Calu3 (cell line): ENCODE measurements around the gene KREMEN2. TPM values are rescaled to one million over a fixed set of nuclear protein-coding genes. Genes with fewer than 3 reads are reported as not detected.

ENCODE experiments used
- BruUV-seq: library from RNA; stranded (reverse); fragments of 400-500 nt; replicated peaks from 2 replicates; lab custom pipeline; 2021; lab: Mats Ljungman, UMichigan
- CTCF ChIA-PET: fragments of 300-600 bp; sonication (Branson Sonifier 250); formaldehyde crosslinking; loops from one replicate; lab custom pipeline; 2022; ENCODE audit warnings: antibody characterized with exemption; lab: Charles Lee
- DNase-seq: peaks from one replicate; pipeline ENCODE4 v3.0.0; 2022
- H3K27ac Mint-ChIP-seq: one replicate; pipeline ENCODE4 v1.8.0; 2022; ENCODE audit warnings: mixed read lengths; ENCODE audit not compliant: unreplicated experiment
- H3K27me3 Mint-ChIP-seq: one replicate; pipeline ENCODE4 v1.8.0; 2022; ENCODE audit warnings: mixed read lengths; ENCODE audit not compliant: unreplicated experiment
- H3K36me3 Mint-ChIP-seq: one replicate; pipeline ENCODE4 v1.8.0; 2022; ENCODE audit warnings: mild to moderate bottlenecking, moderate library complexity, mixed read lengths; ENCODE audit not compliant: insufficient read depth, unreplicated experiment
- H3K4me1 Mint-ChIP-seq: one replicate; pipeline ENCODE4 v1.8.0; 2022; ENCODE audit warnings: mild to moderate bottlenecking, low read depth, mixed read lengths; ENCODE audit not compliant: unreplicated experiment
- H3K4me3 Mint-ChIP-seq: one replicate; pipeline ENCODE4 v1.8.0; 2022; ENCODE audit warnings: mild to moderate bottlenecking, low read depth, moderate library complexity, mixed read lengths; ENCODE audit not compliant: unreplicated experiment
- H3K9me3 Mint-ChIP-seq: one replicate; pipeline ENCODE4 v1.8.0; 2022; ENCODE audit warnings: low read depth, mixed read lengths; ENCODE audit not compliant: unreplicated experiment
- intact Hi-C: fragments of 100-400 bp; cut with micrococcal nuclease; formaldehyde crosslinking; loops from one replicate; pipeline ENCODE4 v1.10.0; 2022; ENCODE audit not compliant: unreplicated experiment
- total RNA-seq: library from RNA; stranded (reverse); gene quantifications from 2 replicates; pipeline ENCODE4 v1.2.3, GENCODE V29; 2022
- TF ChIP-seq, protein P1 (sequence below): fragments of 200-600 bp; IDR thresholded peaks from one replicate; pipeline ENCODE4 v1.8.0; 2022; ENCODE audit warnings: antibody characterized with exemption; ENCODE audit not compliant: unreplicated experiment

The KREMEN2 gene
- total RNA-seq, 1 experiment from 2014 or later: not detected

DNA sequence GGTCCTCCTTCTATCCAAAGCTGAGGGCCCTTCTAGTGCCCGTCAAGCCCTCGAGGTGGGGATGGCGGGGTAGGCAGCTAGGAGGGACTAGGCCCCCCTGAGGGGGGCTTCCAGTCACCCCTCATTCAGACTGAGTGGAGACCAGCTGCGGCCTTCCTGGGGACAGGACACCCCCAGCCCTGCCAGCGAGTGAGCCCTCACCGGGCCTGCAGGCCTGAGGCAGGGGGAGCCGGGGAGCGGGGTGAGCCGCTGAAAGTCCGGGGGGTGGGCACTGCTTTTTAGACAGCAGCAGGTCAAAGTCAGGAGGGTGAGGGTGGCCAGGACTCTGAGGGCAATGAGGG is 8.7 kb upstream of the KREMEN2 start:
- BruUV-seq: no TSS peak
- H3K36me3 Mint-ChIP-seq: peaks cover 30% of the 10 kb centered on the region
- TF ChIP-seq, protein P1, sequence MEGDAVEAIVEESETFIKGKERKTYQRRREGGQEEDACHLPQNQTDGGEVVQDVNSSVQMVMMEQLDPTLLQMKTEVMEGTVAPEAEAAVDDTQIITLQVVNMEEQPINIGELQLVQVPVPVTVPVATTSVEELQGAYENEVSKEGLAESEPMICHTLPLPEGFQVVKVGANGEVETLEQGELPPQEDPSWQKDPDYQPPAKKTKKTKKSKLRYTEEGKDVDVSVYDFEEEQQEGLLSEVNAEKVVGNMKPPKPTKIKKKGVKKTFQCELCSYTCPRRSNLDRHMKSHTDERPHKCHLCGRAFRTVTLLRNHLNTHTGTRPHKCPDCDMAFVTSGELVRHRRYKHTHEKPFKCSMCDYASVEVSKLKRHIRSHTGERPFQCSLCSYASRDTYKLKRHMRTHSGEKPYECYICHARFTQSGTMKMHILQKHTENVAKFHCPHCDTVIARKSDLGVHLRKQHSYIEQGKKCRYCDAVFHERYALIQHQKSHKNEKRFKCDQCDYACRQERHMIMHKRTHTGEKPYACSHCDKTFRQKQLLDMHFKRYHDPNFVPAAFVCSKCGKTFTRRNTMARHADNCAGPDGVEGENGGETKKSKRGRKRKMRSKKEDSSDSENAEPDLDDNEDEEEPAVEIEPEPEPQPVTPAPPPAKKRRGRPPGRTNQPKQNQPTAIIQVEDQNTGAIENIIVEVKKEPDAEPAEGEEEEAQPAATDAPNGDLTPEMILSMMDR: no peak
- peaks cover 54% of the 10 kb centered on the region for H3K27me3 Mint-ChIP-seq
- H3K27ac Mint-ChIP-seq: no peak overlapping the region
- intact Hi-C loops: no loop called here
- H3K9me3 Mint-ChIP-seq: no peaks in the 10 kb centered on the region
- CTCF ChIA-PET: no interaction called here
- H3K4me3 Mint-ChIP-seq: no peak overlapping the region
- DNase-seq: no peak
- H3K4me1 Mint-ChIP-seq: peaks cover 34% of the 10 kb centered on the region

DNA sequence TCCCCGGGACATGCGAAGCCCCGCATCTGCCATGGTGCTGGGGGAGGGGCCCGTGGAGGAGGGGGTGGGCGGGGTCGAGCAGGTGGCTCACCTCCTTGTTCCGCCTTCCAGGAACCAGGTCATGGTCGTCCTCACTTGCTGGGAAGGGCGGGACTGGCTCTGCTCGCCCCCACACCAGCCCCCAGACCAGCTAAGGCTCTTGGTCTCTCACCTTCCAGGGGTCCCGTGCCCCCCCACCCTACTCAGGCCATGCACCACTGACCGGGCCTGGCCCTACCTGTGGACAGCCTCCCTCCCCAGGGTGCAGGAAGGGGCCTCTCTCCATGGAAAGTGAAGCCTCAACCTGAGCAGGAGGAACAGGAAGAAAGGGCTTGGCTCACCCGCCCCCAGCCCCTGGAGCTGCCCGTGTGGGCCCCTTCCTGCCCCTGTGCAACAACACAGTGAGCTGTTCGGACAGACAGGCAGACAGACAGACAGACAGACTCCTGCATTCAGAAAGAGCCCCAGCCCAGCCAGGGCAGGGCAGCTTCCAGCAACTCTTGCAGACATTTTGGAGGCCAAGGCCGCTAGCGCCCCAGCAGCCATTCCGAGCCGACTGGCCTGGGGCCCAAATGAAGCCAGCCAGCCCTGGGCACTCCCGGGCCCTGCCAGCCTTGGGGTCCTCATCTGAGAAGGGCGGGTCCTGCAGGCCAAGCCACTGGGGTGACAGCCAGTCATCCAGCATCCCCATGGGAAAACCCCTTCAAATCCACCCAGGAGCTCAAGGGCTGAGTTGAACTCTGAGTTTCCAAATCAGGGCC is 8.1 kb upstream of the KREMEN2 start:
- TF ChIP-seq, protein P1: no peak
- H3K9me3 Mint-ChIP-seq: no peaks in the 10 kb centered on the region
- peaks cover 59% of the 10 kb centered on the region for H3K27me3 Mint-ChIP-seq
- H3K36me3 Mint-ChIP-seq: peaks cover 30% of the 10 kb centered on the region
- DNase-seq: no peak
- CTCF ChIA-PET: no interaction called here
- intact Hi-C loops: no loop called here
- peaks cover 34% of the 10 kb centered on the region for H3K4me1 Mint-ChIP-seq
- BruUV-seq: no TSS peak
- H3K27ac Mint-ChIP-seq: no peak overlapping the region
- H3K4me3 Mint-ChIP-seq: no peak overlapping the region

DNA sequence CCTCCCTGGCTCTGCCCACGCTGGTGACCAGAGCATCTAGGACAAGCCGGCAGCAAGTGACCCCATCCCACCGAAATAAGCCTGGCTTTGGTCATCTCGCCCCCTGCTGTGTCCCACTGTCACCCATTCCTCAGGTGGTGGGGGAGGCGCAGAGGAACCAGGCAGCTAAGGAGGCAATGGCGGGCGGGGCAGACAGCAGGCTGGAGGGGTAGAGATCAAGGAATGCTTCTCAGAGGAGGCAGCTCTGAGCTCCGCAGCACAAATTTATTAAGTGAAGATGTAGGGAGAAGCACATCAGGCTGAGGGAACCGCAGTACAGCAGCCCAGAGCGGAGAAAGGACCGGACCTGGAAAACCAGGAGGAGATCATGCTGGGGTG is 7.5 kb upstream of the KREMEN2 start:
- no TSS peak for BruUV-seq
- H3K4me1 Mint-ChIP-seq: peaks cover 34% of the 10 kb centered on the region
- TF ChIP-seq, protein P1: no peak
- H3K27me3 Mint-ChIP-seq: peaks cover 65% of the 10 kb centered on the region
- CTCF ChIA-PET: no interaction called here
- H3K36me3 Mint-ChIP-seq: peaks cover 30% of the 10 kb centered on the region
- H3K4me3 Mint-ChIP-seq: no peak overlapping the region
- H3K27ac Mint-ChIP-seq: no peak overlapping the region
- no peak for DNase-seq
- H3K9me3 Mint-ChIP-seq: no peaks in the 10 kb centered on the region
- intact Hi-C loops: no loop called here

DNA sequence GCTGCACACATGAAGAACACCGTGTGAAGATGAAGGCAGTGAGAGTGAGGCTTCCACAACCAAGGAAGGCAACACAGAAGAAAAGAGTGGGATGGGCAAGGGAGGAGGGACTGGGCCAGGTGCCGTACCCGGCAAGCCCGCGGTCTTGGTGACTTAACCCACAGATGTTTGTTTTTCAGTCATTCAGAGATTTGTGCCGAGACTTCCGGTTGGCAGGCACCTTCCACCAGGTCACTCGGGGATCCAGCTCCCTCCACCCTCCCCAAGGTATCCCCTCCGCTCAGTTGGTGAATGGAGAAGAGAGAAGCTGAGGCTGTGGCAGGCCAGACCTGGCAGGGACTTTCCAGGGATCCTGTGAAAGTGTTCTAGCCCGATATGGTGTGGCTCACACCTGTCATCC is 4.9 kb upstream of the KREMEN2 start:
- TF ChIP-seq, protein P1: no peak
- intact Hi-C loops: no loop called here
- Mint-ChIP-seq H3K4me1 (peaks cover 40% of the 10 kb centered on the region), H3K9me3 (no peaks in the 10 kb centered on the region), H3K36me3 (peaks cover 34% of the 10 kb centered on the region), H3K27ac (no peak overlapping the region), H3K4me3 (no peak overlapping the region), H3K27me3 (peaks cover 86% of the 10 kb centered on the region)
- CTCF ChIA-PET: interaction anchor here (1.5 kb wide), 1 partner anchor 32 kb away, joined by 3 read pairs; no protein-coding TSS in a partner anchor
- no peak for DNase-seq
- no TSS peak for BruUV-seq
